ENCODE measurements around the gene ANXA2R.

DNA sequence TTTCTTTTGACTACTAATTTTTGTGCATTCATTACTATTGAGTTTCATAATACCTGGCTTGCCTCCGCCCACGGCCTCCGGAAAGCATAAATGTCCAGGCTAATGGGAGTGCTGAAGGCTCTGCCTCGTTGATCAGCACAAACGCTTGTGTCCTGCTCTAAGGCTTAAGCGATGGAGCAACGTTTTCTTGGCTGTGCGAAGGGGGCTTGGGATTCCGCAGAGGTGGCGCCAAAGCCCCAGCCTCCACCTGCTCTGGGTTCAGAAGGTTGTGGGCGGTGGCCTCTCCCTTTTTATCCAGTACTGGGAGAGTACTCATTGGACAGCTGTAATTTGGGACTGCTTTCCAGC lies 19.7 kb downstream of the ANXA2R start:
- TF ChIP-seq, protein P1, sequence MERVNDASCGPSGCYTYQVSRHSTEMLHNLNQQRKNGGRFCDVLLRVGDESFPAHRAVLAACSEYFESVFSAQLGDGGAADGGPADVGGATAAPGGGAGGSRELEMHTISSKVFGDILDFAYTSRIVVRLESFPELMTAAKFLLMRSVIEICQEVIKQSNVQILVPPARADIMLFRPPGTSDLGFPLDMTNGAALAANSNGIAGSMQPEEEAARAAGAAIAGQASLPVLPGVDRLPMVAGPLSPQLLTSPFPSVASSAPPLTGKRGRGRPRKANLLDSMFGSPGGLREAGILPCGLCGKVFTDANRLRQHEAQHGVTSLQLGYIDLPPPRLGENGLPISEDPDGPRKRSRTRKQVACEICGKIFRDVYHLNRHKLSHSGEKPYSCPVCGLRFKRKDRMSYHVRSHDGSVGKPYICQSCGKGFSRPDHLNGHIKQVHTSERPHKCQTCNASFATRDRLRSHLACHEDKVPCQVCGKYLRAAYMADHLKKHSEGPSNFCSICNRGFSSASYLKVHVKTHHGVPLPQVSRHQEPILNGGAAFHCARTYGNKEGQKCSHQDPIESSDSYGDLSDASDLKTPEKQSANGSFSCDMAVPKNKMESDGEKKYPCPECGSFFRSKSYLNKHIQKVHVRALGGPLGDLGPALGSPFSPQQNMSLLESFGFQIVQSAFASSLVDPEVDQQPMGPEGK (CRISPR knock-in tag; IDR thresholded peaks at IDR 0.05; ENCODE audit: borderline replicate concordance), result no peak
- TF ChIP-seq SNAI2 (CRISPR knock-in tag; IDR thresholded peaks at IDR 0.05) (no peak), RARB (CRISPR knock-in tag; IDR thresholded peaks at IDR 0.05) (no peak), ZFP3 (CRISPR knock-in tag; IDR thresholded peaks at IDR 0.05) (no peak)
